NT2/D1 (cell line): Measurements from ENCODE around the gene PDSS2.

Experiments
- DNase-seq: peaks from one replicate; pipeline ENCODE4 v3.0.0-alpha.2; 2011; ENCODE audit warnings: low read depth, low spot score
- H3K27me3 ChIP-seq: 2 replicates; pipeline ENCODE4 v1.6.0; 2011; ENCODE audit warnings: mild to moderate bottlenecking; ENCODE audit not compliant: insufficient read length, insufficient read depth
- H3K36me3 ChIP-seq: 2 replicates; pipeline ENCODE4 v1.6.1; 2011; ENCODE audit warnings: mild to moderate bottlenecking, low read length, mixed read lengths; ENCODE audit not compliant: insufficient read depth, insufficient read length
- H3K4me1 ChIP-seq: 2 replicates; pipeline ENCODE4 v1.5.1; 2011; ENCODE audit not compliant: insufficient read depth, insufficient read length
- H3K4me3 ChIP-seq: 2 replicates; pipeline ENCODE4 v1.5.1; 2011; ENCODE audit warnings: low read depth; ENCODE audit not compliant: insufficient read length
- H3K9ac ChIP-seq: 2 replicates; pipeline ENCODE4 v1.6.0; 2011; ENCODE audit warnings: low read depth; ENCODE audit not compliant: insufficient read length
- H3K9me3 ChIP-seq: 2 replicates; pipeline ENCODE4 v1.5.1; 2011; ENCODE audit warnings: mild to moderate bottlenecking, low read length; ENCODE audit not compliant: insufficient read depth
- SUZ12 ChIP-seq: IDR thresholded peaks from 2 replicates; pipeline ENCODE4 v1.6.1; 2011; ENCODE audit not compliant: insufficient read length, insufficient read depth; ENCODE audit errors: extremely low read depth
- ZNF274 ChIP-seq: IDR thresholded peaks from 2 replicates; pipeline ENCODE4 v1.6.1; 2011; ENCODE audit warnings: mild to moderate bottlenecking, low read depth, low read length

PDSS2 gene

DNA sequence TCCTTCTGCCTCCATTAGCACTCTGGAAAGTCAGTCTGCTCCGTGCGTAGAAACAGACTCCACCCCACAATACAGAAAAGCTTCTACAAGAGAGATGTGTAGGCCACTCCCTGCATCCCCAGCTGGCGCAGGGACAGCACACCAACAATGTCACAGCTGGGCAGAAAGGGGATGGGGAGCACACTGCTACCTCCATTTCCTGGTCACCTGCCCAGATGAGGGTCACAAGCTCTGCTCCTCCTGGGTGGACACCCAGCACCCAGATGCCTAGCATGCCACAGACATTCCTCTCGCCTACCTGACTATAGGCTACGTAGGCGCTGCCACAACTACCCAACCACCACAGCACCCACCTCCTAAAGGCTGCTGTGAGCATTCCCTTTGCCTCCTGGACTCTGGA is 356.3 kb downstream of the PDSS2 start:
- no peak overlapping the region for H3K4me3 ChIP-seq
- no peaks in the 10 kb centered on the region for H3K27me3 ChIP-seq
- no peak overlapping the region for H3K9ac ChIP-seq
- peaks cover 14% of the 10 kb centered on the region for H3K4me1 ChIP-seq
- no peaks in the 10 kb centered on the region for H3K9me3 ChIP-seq
- H3K36me3 ChIP-seq, result peaks cover 8% of the 10 kb centered on the region
- no peak for DNase-seq
- TF ChIP-seq SUZ12 (no peak), ZNF274 (no peak)
